Measurements from ENCODE around the gene CNTN1.

DNA sequence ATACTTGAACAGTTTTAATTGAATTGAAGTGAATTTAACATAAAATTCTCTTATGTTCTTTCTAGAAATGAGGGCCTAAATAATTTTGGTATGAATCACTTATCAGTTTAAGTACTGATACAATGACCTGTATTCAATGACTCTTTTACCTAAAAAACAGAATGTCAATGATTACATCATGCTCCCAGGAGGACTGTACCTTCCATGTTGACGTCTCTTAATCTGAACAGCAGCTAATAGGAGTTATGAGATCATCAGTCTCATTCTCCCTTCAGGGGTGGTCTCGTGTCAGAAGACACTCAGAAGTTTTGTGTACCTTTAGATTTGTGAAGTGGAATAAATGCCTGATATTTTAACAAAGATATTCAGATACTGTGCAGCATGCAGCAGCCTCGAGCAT is 206.3 kb downstream of the CNTN1 start:
- TF ChIP-seq EP300 (IDR thresholded peaks at IDR 0.05), result no peak
- TF ChIP-seq, protein P1, sequence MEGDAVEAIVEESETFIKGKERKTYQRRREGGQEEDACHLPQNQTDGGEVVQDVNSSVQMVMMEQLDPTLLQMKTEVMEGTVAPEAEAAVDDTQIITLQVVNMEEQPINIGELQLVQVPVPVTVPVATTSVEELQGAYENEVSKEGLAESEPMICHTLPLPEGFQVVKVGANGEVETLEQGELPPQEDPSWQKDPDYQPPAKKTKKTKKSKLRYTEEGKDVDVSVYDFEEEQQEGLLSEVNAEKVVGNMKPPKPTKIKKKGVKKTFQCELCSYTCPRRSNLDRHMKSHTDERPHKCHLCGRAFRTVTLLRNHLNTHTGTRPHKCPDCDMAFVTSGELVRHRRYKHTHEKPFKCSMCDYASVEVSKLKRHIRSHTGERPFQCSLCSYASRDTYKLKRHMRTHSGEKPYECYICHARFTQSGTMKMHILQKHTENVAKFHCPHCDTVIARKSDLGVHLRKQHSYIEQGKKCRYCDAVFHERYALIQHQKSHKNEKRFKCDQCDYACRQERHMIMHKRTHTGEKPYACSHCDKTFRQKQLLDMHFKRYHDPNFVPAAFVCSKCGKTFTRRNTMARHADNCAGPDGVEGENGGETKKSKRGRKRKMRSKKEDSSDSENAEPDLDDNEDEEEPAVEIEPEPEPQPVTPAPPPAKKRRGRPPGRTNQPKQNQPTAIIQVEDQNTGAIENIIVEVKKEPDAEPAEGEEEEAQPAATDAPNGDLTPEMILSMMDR (IDR thresholded peaks at IDR 0.05), result no peak
